AG04450 (cell line): ENCODE results near the gene OR13C5. TPM values are rescaled to one million over a fixed set of nuclear protein-coding genes. Genes with fewer than 3 reads are reported as not detected.
"Not testable (repeated sequence)": the region's sequence is repeated elsewhere in the genome, so short reads cannot be mapped to it uniquely, and the experiment has no call there.

Source experiments
- CTCF ChIA-PET: fragments of 300-600, 350-600 bp; formaldehyde crosslinking; extraction: SDS; loops from one replicate; lab custom pipeline; 2022; ENCODE audit warnings: antibody characterized with exemption, inconsistent platforms; lab: Charles Lee
- POLR2A ChIA-PET: fragments of 350-600 bp; formaldehyde crosslinking; extraction: SDS; loops from one replicate; lab custom pipeline; 2021; ENCODE audit warnings: antibody characterized with exemption, inconsistent platforms; lab: Yijun Ruan, JAX
- DNase-seq: peaks from one replicate; pipeline ENCODE4 v3.0.0-alpha.2; 2011; ENCODE audit warnings: low read depth, low spot score
- H3K27ac ChIP-seq: one replicate; pipeline ENCODE4 v1.5.1; 2012; ENCODE audit warnings: low read depth, low read length, control low read depth
- H3K27me3 ChIP-seq: one replicate; pipeline ENCODE4 v1.6.0; 2012; ENCODE audit warnings: low read length; ENCODE audit not compliant: control insufficient read depth, insufficient read depth
- H3K4me3 ChIP-seq: 2 replicates; pipeline ENCODE4 v1.5.1; 2011; ENCODE audit warnings: mild to moderate bottlenecking, low read depth, low read length, control low read depth
- H3K9me3 ChIP-seq: 2 replicates; pipeline ENCODE4 v1.5.1; 2012; ENCODE audit warnings: low read length; ENCODE audit not compliant: control insufficient read depth, insufficient read depth
- CTCF ChIP-seq: IDR thresholded peaks from 2 replicates; pipeline ENCODE4 v1.5.1; 2011; ENCODE audit warnings: low read depth, low read length, control low read depth, inconsistent platforms
- polyA plus RNA-seq: library from polyadenylated mRNA; depleted of rRNA; stranded (reverse); fragments of >200 nt; gene quantifications from 2 replicates; pipeline ENCODE4 v1.2.3, GENCODE V29; 2011

The OR13C5 gene
- polyA plus RNA-seq, 1 experiment: not detected

DNA sequence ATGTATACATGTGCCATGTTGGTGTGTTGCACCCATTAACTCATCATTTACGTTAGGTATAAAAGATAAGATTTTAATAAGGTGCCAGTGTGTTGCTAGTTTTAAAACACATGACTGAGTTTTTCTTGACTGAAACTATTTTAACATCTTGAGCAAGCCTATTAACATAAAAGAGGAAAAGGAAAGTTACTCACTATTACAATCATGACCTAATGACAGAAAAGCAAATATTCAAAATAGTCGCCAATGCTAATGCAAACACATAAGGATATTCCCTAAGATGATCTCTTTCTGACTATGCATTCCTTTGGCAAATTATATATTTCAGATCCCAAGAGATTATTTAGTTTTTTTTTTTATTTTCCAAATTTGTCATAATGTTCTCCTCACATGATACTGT is 12.0 kb upstream of the OR13C5 start:
- Histone ChIP-seq H3K9me3 (no peaks in the 10 kb centered on the region), H3K27me3 (no peaks in the 10 kb centered on the region), H3K4me3 (no peak overlapping the region), H3K27ac (no peak overlapping the region)
- ChIA-PET CTCF (no interaction called here), POLR2A (no interaction called here)
- TF ChIP-seq CTCF: no peak
- no peak for DNase-seq

- DNase-seq: no peak
- POLR2A ChIA-PET: no interaction called here
- Histone ChIP-seq H3K27me3 (no peaks in the 10 kb centered on the region), H3K4me3 (no peak overlapping the region), H3K27ac (no peak overlapping the region), H3K9me3 (no peaks in the 10 kb centered on the region)
- CTCF ChIA-PET: no interaction called here
- no peak for TF ChIP-seq CTCF
These were observed 9.1 kb upstream of the OR13C5 start for GRCh38 chr9:104608336-104608735.

DNA sequence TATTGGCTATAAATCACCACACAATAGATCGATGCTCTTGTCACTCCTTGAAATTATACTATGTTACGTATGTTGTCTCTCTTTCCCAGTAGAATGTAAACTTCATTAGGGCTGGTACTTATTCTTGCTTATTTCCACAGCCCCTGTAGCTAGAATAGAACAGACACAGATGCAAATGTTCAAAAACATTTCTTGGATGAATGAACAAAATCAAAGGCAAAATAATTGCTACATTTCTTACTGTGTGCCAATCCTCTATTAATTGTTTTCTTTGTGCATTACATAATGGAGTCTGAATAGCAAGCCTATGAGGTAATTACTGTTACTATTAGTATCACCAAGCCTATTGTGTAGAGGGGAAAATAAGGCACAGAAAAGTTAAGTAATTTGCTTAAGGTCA is 6.9 kb upstream of the OR13C5 start:
- Histone ChIP-seq H3K4me3 (no peak overlapping the region), H3K27me3 (no peaks in the 10 kb centered on the region), H3K27ac (no peak overlapping the region), H3K9me3 (no peaks in the 10 kb centered on the region)
- ChIA-PET POLR2A (no interaction called here), CTCF (no interaction called here)
- DNase-seq: no peak
- TF ChIP-seq CTCF: no peak

DNA sequence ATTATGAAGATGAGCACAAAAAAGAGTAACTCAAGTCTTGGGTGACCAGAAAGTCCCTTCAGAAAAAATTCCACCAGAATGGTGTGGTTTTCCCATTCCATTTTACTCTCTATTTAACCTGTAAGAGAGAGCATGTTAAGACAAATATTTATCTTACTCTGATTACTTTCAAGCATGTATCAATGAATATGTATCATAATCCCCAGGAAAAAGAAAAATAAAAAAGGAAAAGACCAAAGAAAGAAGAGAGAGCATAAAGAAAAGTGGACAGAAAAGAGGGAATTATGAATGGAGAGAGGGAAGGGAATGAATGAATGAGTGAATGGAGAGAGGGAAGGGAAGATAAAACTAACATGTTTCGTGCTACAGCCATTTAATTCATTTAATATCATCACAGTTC is 6.3 kb upstream of the OR13C5 start, which contains the start of gene OR13C2:
Gene OR13C2 (minus strand): TSS at position 101 of the 400 bp plus-strand sequence. CDS start 0 bp downstream, at position 101.
- H3K9me3 ChIP-seq, H3K27me3 ChIP-seq, DNase-seq, CTCF ChIA-PET, POLR2A ChIA-PET, H3K27ac ChIP-seq, H3K4me3 ChIP-seq: not testable (repeated sequence)

DNA sequence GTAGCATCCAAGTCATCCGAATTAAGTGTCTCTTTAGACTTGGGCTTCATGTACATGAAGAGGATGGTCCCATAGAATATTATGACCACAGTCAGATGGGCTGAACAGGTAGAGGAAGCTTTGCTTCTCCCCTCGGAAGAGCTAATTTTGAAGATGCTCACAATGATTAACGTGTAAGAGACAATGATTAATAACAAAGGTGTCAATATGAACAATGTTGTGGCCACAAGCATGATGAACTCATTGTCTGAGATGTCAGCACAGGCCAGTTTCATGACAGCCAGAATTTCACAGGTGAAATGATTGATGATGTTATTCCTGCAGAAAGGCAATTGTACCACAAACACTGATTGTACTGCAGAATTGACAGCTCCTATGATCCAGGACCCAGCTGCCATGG is 5.6 kb upstream of the OR13C5 start:
- Histone ChIP-seq H3K27ac (no peak overlapping the region), H3K9me3 (no peaks in the 10 kb centered on the region), H3K27me3 (no peaks in the 10 kb centered on the region), H3K4me3 (no peak overlapping the region)
- ChIA-PET POLR2A (no interaction called here), CTCF (no interaction called here)
- DNase-seq: no peak
- TF ChIP-seq CTCF: no peak

DNA sequence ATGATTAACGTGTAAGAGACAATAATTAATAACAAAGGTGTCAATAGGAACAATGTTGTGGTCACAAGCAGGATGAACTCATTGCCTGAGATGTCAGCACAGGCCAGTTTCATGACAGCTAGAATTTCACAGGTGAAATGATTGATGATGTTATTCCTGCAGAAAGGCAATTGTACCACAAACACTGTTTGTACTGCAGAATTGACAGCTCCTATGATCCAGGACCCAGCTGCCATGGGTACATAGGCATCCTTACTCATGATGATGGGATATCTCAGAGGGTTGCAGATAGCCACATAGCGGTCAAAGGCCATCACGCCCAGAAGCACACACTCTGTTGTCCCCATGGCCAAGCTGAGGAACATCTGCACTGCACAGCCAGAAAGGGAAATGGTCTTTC is 464 bp downstream of the OR13C5 start:
- H3K27me3 ChIP-seq, CTCF ChIA-PET, POLR2A ChIA-PET, H3K9me3 ChIP-seq, H3K27ac ChIP-seq, DNase-seq, H3K4me3 ChIP-seq: not testable (repeated sequence)
